ENCODE results near the gene CHST6. TPM values are rescaled to one million over a fixed set of nuclear protein-coding genes. Genes with fewer than 3 reads are reported as not detected.

CHST6 gene
- total and polyA plus RNA-seq, 2 donors (not counting 1 experiment from before 2014, with no cell fraction given), result 0.17 TPM; not detected in 1

- Histone ChIP-seq H3K79me2 (ENCODE audit: control insufficient read depth, insufficient read depth, low read length) (no peaks in the 10 kb centered on the region), H3K9ac (ENCODE audit: low read length) (no peak overlapping the region), H3K9me3 (ENCODE audit: control extremely low read depth in 1 of 3, control insufficient read depth in 2 of 3, insufficient read depth in 1 of 3, low read length in 2 of 3) (peaks cover 0 to 4% (median 0%) of the 10 kb centered on the region in 3 donors), H4K20me1 (ENCODE audit: control insufficient read depth, insufficient read depth, low read length, poor library complexity, severe bottlenecking) (no peaks in the 10 kb centered on the region), H3K4me3 (ENCODE audit: control extremely low read depth in 1 of 5, extremely low read depth in 1 of 5, insufficient read depth in 1 of 5, low read depth in 2 of 5, low read length in 4 of 5) (no peak overlapping the region), H3K36me3 (replicated peaks in 1 of 2; ENCODE audit: control extremely low read depth in 1 of 2, control insufficient read depth in 1 of 2, extremely low read depth in 1 of 2, insufficient read depth in 2 of 2, low read length in 1 of 2) (no peaks in the 10 kb centered on the region), H3K27me3 (replicated peaks in 1 of 4; ENCODE audit: control extremely low read depth in 1 of 4, control insufficient read depth in 3 of 4, insufficient read depth in 4 of 4, low read length in 3 of 4) (no peaks in the 10 kb centered on the region), H2AFZ (ENCODE audit: insufficient read depth, low read depth, low read length, poor library complexity, severe bottlenecking) (no peak overlapping the region), H3K4me1 (ENCODE audit: control insufficient read depth in 2 of 2, insufficient read depth in 2 of 2, low read length in 2 of 2) (peaks cover 0 to 3% of the 10 kb centered on the region in 2 donors), H3K4me2 (replicated peaks; ENCODE audit: low read depth, low read length, poor library complexity, severe bottlenecking) (no peak overlapping the region), H3K27ac (ENCODE audit: low read length in 2 of 2) (no peak overlapping the region)
- Mint-ChIP-seq H3K9me3 (ENCODE audit: insufficient read depth) (no peaks in the 10 kb centered on the region), H3K27me3 (peaks cover 3% of the 10 kb centered on the region), H3K27ac (no peak overlapping the region), H3K4me3 (no peak overlapping the region), H3K4me1 (peaks cover 3% of the 10 kb centered on the region)
- ChIA-PET CTCF (no interaction called here), POLR2A (no interaction called here)
- DNase-seq (no peak), ATAC-seq (ENCODE audit: low read depth) (no peak)
- TF ChIP-seq CTCF (IDR thresholded peaks at IDR 0.05) (no peak), EZH2 (IDR thresholded peaks at IDR 0.05; ENCODE audit: borderline replicate concordance, insufficient read depth, low read depth, low read length, poor library complexity, severe bottlenecking) (no peak)
- 100% methylated on average over 1 of the region's 5 CpGs for WGBS (ENCODE audit: insufficient coverage)
- intact Hi-C loops (cut with micrococcal nuclease), result no loop called here
Observed at GRCh38 chr16:75527825-75528299, 32.6 kb upstream of the CHST6 start.

- H3K36me3 ChIP-seq (replicated peaks in 1 of 2; ENCODE audit: control extremely low read depth in 1 of 2, control insufficient read depth in 1 of 2, extremely low read depth in 1 of 2, insufficient read depth in 2 of 2, low read length in 1 of 2), result no peaks in the 10 kb centered on the region
- ATAC-seq (ENCODE audit: low read depth) (no peak), DNase-seq (no peak)
- H3K27me3 ChIP-seq (replicated peaks in 1 of 4; ENCODE audit: control extremely low read depth in 1 of 4, control insufficient read depth in 3 of 4, insufficient read depth in 4 of 4, low read length in 3 of 4), result no peaks in the 10 kb centered on the region
- H3K27ac Mint-ChIP-seq, result no peak overlapping the region
- no peak overlapping the region for H3K9ac ChIP-seq (ENCODE audit: low read length)
- H3K4me1 ChIP-seq (ENCODE audit: control insufficient read depth in 2 of 2, insufficient read depth in 2 of 2, low read length in 2 of 2), result peaks cover 0 to 3% of the 10 kb centered on the region in 2 donors
- H3K4me3 ChIP-seq (ENCODE audit: control extremely low read depth in 1 of 5, extremely low read depth in 1 of 5, insufficient read depth in 1 of 5, low read depth in 2 of 5, low read length in 4 of 5), result no peak overlapping the region
- H3K79me2 ChIP-seq (ENCODE audit: control insufficient read depth, insufficient read depth, low read length), result no peaks in the 10 kb centered on the region
- 93% methylated on average over 5 of the region's 5 CpGs for WGBS (ENCODE audit: insufficient coverage)
- peaks cover 0 to 4% (median 0%) of the 10 kb centered on the region in 3 donors for H3K9me3 ChIP-seq (ENCODE audit: control extremely low read depth in 1 of 3, control insufficient read depth in 2 of 3, insufficient read depth in 1 of 3, low read length in 2 of 3)
- H3K27ac ChIP-seq (ENCODE audit: low read length in 2 of 2), result no peak overlapping the region
- H3K4me1 Mint-ChIP-seq, result peaks cover 3% of the 10 kb centered on the region
- no peaks in the 10 kb centered on the region for H4K20me1 ChIP-seq (ENCODE audit: control insufficient read depth, insufficient read depth, low read length, poor library complexity, severe bottlenecking)
- H3K9me3 Mint-ChIP-seq (ENCODE audit: insufficient read depth), result no peaks in the 10 kb centered on the region
- H2AFZ ChIP-seq (ENCODE audit: insufficient read depth, low read depth, low read length, poor library complexity, severe bottlenecking), result no peak overlapping the region
- H3K27me3 Mint-ChIP-seq, result no peaks in the 10 kb centered on the region
- ChIA-PET CTCF (no interaction called here), POLR2A (no interaction called here)
- no peak overlapping the region for H3K4me2 ChIP-seq (replicated peaks; ENCODE audit: low read depth, low read length, poor library complexity, severe bottlenecking)
- H3K4me3 Mint-ChIP-seq, result no peak overlapping the region
- no peak for TF ChIP-seq CTCF (IDR thresholded peaks at IDR 0.05)
- intact Hi-C loops (cut with micrococcal nuclease), result no loop called here
Observed at GRCh38 chr16:75526032-75526790, 31.0 kb upstream of the CHST6 start.

All from B cell (primary cell).